Renal cortex interstitium (tissue), 11 donors: ENCODE measurements around the gene ELMO1. TPM values are rescaled to one million over a fixed set of nuclear protein-coding genes. Genes with fewer than 3 reads are reported as not detected.

ENCODE experiments used
- DNase-seq, 11 donors: peaks; one replicate each; pipeline ENCODE4 v3.0.0-alpha.2; 2013; ENCODE audit warnings: low read depth in 9 of 11, low spot score in 4 of 11; ENCODE audit errors: extremely low read depth in 1 of 11
- polyA plus RNA-seq, 3 donors: library from polyadenylated mRNA; unstranded; fragments of 120-200 nt; gene quantifications; one replicate each; pipeline ENCODE4 v1.2.1, GENCODE V29; 2013; ENCODE audit not compliant: insufficient read length in 3 of 3

Gene ELMO1
- polyA plus RNA-seq, 3 donors, result 9.0 to 11.8 (median 10.9) TPM

DNA sequence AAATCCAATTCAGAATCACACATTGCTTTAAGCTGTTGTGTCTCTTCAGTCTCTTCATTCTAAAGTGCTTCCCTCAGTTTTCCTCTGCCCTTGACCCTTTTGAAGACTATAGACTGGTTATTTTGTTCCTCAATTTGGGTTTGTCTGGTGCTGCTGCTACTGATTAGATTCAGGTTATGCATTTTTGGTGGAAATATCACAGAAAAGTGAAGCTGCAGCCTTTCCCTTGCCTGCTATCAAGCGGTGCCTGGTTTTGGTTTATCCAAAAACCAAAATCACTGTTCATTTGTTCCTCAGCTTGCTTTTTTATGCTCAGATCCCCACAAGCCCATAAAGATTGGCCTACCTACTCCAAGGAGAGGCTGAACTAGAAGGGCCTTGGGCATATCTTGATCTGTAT is 55.2 kb downstream of the ELMO1 start:
- no peak for DNase-seq

DNA sequence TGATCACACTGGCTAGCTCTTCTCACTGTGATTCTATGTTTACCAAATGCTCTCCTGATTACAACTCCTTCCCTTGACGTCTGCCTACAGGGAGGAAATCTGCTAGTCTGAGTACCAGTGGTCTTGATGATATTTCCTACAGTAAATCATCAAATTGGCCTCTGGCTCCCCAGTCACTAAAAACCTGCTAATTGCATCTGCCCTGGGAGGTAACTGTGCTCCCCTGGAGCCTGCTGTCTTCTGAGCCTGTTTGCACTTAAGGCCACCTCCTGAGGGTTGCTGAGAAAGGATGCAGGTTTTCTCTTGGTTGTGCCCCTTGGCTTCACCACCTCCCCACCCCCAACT is 56.0 kb downstream of the ELMO1 start:
- no peak for DNase-seq

DNA sequence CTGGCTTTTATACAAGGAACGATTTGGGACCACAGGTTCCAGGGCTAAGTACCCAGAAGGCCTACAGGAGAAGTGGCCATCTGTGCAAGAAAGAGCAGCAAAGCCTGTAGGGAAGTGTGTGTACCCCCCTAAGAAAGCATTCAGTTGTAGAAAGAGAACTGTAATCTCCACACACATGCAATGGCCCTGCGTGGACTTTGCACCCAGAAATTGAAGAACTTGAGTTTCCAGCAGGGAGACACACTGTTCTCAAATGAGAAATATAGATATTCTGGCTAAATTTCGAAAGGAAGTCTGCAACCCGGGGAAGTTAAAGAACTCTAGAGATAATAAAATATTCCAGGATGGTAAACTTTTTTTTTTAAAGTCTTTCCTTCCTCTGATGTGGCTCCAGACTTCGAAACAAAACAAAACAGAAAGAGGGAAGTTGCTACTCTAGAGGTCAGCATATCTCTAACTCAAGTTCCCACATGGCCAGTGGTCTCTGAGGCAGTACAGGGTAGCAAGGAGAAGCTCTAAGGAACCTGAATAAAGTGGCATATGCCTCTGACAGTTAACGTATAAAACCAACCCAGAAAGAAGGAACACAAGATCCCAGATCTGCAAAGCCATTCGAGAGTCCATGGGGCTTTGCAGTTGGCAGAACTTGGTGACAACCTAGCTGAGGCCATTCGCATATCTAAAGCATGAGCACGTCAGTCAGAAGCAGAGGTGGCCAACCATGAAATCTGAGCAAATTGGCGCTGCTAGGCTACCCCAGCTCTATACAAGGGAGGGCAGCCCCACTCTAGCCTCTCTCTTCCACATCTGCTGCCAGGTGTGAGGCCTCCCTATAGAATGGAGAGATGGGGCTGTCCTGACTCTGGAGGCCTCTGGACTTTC is 56.6 kb downstream of the ELMO1 start:
- DNase-seq, result no peak

DNA sequence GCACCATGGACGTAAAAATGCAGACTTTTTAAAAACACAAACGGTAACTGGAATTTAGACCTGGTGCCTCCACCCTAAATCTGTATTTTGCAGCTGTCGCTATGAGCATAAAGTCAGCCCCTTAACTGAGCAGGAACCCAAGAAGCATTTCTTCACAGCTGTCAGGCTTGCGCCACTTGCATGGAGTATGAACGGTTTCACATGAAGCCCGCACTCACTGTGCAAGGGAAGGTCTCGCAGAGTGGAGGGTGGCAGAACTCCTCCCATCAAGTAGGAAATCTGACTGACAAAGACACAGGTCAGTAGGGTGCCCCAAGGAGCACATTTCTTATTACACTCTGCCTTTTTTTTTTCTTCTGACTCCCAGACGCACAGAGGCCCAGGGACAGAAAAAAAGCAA is 58.5 kb downstream of the ELMO1 start:
- DNase-seq, result peak in 1 of 11 donors; percentile 8

DNA sequence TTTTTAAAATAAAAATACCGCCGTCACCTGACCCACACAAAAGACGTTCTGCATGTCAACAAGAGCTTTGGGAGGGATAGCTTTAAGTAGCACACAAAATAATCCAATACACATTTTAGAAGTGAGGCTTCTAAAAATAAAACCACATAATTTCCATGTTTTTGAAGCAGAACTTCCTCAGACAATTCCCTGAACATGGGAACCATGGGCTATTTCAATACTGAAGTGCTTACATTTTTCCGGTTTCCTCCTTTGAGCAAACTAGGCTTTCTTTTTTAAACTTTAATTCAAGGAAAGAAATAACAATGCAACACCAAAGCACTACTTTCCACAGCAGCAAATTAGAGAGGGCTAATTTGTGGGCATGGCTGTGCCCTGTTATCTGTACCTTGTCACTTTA is 59.9 kb downstream of the ELMO1 start:
- no peak for DNase-seq

DNA sequence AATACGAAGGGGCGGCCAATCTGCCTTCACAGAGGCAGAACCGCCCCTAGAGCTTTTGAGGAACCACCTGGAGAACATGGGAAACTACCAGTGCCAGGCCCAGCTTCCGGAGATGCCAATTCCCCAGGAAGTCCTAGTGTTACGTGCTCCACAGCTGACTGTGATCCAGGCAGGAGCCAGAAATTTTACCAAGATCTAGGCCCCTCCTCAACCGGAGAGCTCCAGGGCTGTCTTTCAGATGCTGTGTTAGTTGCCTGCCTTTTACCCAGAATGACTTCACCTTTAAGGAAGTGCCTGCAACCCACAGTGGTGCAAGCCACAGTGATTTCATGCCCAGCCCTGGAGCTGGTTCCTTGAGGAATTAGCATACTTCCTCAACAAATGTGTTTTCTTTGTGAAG is 62.9 kb downstream of the ELMO1 start:
- no peak for DNase-seq

DNA sequence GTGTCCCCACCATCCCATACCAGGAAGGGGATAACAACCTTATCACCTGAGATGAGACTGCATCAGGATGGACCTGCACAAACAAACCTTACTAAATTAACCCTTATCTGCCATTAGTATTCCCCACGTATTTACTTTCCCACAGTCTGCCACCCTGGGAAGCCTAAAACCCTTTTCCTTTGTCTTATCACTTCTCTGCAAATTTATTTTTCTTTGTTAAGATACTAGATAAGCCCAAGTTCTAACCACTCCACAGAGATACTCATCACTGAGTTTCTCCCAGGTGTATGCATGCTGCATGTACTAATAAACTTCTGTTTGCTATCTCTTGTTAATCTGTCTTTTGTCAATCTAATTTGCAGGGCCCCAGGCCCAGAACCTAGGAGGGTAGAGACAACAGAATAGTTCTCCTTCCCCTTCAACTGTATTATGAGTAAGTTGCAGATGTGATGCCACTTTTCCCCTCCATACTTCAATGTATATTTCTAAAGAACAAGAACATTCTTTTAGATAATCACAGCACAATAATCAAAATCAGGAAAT is 66.0 kb downstream of the ELMO1 start:
- DNase-seq, result no peak

DNA sequence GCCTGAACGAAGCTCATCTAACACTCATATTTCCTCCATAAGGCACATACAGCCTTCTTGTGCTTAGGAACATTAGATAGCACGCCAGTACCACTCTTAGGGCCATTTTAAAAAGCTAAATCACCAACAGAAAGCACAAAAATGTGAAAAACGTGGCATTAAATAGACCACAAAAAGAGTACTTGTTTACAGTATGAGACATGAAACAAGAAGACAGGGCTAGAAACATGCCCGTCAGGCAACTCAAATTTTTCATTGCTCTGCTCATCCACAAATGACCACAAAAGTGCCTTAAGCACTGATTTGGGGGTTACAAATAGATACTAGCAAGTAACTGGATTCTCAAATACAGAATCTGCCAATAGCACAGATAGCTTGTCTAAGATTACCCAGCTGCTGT is 67.8 kb downstream of the ELMO1 start:
- no peak for DNase-seq

DNA sequence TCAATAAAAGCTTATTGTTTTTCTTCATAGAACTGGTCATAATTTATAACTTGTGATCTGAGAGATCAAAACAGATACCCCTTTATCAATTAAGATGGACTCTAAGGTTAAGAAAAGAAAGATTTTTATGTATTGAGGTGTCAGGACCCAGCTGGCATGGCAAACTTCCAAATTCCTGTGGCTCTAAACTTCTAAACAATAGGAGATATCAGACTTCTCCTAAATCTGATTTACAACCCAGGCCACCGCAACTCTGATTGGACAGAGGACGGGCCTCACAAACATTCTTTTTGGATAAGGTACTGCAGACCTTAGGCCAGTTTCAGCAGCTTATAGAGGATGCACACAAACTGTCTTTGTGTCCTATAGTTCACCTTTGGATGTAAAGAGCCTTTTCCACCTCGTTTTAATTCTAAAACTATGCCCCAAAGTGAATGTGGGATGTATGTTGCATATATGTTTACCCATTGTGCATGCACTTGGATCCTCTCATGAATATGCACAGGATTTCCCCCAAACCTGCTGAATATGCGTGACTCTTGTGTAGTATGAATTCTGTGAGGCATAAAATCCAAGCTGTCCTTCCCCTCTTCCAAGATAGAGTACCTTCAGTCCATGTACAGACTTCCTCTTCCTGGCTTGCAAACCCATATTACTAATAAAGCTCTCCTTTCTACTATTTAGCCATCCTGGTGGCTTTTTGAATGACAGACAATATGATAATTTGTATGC is 69.0 kb downstream of the ELMO1 start:
- DNase-seq, result no peak

DNA sequence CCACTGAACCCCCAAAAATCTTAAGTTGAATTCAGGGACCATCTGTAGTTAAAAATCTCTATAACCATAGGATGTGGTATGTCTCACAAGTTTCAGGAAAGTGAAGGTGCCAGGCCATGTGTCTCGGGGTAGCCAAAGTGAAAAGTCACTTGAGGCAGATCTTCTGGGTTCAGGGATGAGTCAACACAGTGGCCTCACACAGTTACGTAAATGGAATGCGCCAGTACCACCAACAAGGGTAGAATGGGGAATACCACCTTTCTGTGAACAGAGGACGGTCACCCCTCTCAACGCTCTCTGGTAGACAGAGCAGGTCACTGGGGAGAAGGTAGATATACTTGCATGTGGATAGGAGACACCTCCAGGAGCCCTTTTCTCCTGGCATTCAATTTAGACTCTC is 71.4 kb downstream of the ELMO1 start:
- DNase-seq, result no peak

DNA sequence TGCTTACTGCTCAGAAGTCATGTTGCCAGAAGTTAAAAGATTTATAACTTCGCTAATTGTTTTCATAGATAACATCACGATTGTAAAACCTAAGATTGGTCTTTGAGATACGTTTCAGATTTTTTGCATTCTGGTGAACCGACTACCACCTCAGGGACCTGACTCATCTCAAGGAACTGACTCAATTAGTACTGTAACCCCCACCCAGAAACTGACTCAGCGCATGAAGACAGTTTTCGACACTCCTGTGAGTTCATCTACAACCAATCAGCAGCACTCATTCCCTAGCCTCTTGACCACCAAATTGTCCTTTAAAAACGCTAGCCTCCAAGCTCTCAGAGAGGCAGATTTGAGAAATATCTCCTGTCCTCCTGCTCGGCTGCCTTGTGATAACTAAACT is 72.3 kb downstream of the ELMO1 start:
- DNase-seq, result no peak

DNA sequence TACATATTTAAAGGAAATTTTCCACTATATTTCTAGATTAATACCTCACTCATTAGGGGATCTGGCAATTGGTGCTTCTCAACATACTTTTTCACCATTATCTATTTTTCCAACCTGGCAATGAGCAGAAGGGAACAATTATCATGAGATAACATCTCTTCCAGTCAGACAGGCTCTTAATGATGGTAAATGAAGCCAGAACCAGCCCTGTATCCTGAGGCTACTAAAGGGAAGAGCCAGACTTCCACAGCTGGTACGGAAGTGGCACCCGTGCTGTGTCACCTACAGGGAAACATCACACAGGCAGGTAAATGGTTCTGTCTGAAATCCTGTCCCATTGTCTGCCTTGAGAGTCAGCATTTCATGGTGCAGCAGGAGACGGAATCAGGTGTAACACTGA is 75.9 kb downstream of the ELMO1 start:
- no peak for DNase-seq

DNA sequence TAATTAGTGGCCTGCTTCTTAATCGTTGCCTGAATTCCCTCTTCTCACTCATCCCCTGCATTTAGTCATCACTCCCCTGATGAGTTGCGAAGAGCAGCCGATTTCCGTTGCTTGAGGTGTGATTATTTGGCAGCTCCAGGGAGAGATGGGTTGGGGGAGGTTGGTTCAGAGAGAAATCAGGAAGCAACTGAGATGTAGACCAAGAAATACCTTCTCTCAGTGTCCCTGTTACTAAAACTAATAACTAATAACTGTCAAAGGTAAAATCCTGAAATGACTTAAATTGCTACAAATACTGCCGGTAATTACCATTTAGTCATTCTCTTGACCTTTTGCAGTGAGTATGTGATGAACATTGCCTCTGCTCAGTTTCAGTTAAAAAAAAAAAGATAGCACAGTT is 76.9 kb downstream of the ELMO1 start:
- DNase-seq, result no peak

DNA sequence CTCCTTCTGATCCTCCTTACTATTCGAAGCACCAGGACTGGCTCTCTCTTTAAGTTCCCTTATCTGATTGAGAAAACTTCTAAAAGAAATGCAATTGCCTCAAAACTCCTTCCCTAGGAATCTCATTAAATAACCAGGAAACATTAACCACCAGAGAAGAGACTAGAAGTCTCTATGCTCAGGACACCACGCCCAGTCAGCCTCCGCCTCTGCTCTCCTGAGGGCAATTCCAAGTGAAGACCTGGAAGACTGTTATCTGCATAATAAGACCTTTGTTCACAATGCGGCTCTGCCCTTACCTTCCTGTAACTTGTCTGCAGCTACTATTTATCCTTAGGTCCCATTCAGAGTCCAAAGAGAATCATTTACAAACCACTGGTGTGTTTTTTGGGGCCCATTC is 78.8 kb downstream of the ELMO1 start:
- no peak for DNase-seq

DNA sequence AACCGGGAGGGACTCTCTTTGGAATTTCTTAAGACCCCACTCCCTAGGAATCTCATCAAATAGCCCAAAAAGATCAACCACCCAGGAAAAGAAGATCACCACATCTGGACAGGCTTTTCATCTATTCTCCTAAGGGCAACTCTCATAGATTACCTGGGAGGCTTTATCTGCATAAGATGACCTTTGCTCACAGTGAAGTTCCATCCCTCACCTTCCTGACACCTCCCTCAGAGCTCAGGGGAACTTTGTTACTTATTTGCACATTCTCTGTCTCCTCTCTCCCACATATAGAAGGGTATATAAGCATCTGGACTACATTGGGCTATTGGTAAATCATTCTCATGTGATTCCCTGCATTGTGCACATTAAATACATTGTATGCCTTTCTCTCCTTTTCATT is 80.1 kb downstream of the ELMO1 start:
- no peak for DNase-seq

DNA sequence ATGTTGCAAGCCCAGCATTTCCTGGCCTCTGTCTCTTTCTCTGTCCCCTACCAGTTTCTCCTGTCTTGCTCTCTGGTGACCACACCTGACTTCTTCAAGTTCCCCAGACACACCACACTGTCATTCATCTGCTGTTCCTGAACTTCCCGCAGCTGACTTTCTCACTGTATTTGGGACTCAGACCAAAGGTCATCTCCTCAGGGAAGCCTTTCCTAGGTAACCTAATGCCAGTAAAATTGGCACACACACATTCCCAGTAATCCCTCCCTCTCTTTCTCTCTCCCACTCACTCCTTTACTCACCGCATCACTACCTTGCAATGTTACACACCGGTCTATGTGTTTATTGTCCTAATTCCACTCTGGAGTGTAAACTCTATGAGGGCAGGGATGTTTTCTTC is 81.7 kb downstream of the ELMO1 start:
- no peak for DNase-seq

DNA sequence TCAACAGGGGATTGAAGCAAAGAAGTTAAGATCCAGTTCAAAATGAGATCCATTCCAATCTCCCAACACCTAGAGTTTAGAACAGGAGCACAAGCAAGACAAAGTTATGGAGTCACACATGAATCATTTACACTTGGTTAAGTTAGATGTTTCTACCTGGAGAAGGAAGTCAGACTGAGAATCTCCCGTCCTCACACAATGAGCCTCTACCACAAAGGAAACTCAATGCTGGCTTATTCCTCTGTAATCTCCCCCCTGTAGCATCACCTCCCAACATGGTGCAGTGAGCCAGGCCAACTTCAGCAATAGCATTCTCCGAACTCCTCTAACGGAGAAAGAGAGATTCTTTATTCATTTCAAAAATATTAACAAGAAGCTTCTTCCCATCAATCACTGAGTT is 82.2 kb downstream of the ELMO1 start:
- no peak for DNase-seq

DNA sequence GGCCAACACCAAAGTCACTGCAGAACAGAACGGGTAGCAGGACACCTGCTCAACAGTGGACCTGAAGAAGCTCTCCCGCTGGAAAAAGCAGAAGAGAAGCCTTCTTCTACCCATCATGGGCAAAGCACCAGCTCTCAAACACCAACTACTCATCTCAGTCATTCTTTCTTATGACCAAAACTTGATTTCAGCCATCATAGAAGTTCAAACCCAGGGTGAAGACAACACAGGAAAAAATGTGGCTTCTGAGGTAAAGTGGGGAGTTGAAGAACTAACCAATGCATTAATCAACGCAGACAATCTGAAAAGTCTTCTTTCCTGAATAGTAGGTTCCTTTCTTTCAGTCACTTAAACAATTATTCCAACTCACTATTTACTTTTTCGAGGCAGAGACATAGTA is 83.3 kb downstream of the ELMO1 start:
- DNase-seq, result no peak

DNA sequence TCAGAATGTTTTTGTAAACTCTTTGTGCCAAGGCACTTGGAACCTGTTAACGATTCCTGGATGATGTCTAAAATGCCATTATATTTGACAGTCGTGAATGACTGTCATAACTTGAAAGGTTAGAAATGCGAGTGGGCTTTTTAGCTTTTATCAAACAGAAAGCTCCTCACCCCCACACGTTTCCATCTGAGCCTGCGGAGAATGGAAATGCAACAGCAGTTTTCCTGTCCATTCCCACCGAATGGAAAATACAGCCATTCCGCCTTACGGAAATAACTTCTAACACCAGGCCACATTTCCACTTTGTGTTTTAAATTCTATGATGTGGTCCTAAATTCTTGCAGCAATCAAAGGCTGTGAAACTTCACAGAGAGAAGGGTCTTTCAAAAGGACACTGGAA is 83.8 kb downstream of the ELMO1 start:
- no peak for DNase-seq
